K562 (cell line): ENCODE data around the gene ENPP7. TPM values are rescaled to one million over a fixed set of nuclear protein-coding genes. Genes with fewer than 3 reads are reported as not detected.

Experiments
- ATAC-seq: fragments of 200-7000 bp; cut with Tn5 transposase; 3 replicates; pipeline ENCODE4 v1.9.1; 2020; ENCODE audit warnings: moderate library complexity
- BruUV-seq: library from RNA; stranded (reverse); fragments of 400-500 nt; replicated peaks from 2 replicates; lab custom pipeline; 2021; lab: Mats Ljungman, UMichigan
- CTCF ChIA-PET: fragments of 300-600 bp; formaldehyde crosslinking; extraction: SDS; loops from one replicate; lab custom pipeline; 2021; ENCODE audit warnings: low intra/inter-chr PET ratio; lab: Yijun Ruan, JAX
- POLR2A ChIA-PET: fragments of 300-600, 350-650 bp; sonication (Branson Sonifier 250); formaldehyde crosslinking; extraction: SDS; loops from one replicate; lab custom pipeline; 2021; ENCODE audit warnings: antibody characterized with exemption, inconsistent platforms; lab: Yijun Ruan, JAX
- DNase-seq, 4 experiments: peaks; one replicate each; pipeline versions ENCODE4 v3.0.0 to v3.0.0-alpha.2; 2011 to 2018; ENCODE audit warnings: low spot score in 3 of 4, mixed read lengths in 3 of 4; ENCODE audit errors: extremely low read depth in 1 of 4
- FAIRE-seq: peaks from 2 replicates; lab custom pipeline; 2011; peaks lifted over from hg19 to GRCh38; lab: Jason Lieb, UNC
- H2AFZ ChIP-seq: 2 replicates; pipeline ENCODE4 v1.6.0; 2011; ENCODE audit warnings: low read depth, low read length, control low read depth, inconsistent platforms
- H3K27ac ChIP-seq: fragments of 200-600 bp; 3 replicates; pipeline ENCODE4 v1.8.0; 2011; ENCODE audit warnings: low read depth, mild to moderate bottlenecking, control low read depth, inconsistent platforms, low read length, moderate library complexity, mixed read lengths; ENCODE audit errors: extremely low read depth
- H3K27me3 ChIP-seq, 2 experiments: fragments of 300-600 bp in 1 of 2; 2 replicates in 1 of 2; 3 replicates in 1 of 2; pipeline versions ENCODE4 v1.6.0 to v1.8.0; 2011; ENCODE audit warnings: inconsistent platforms in 2 of 2, low read length in 2 of 2, mild to moderate bottlenecking in 1 of 2, mixed read lengths in 1 of 2, moderate library complexity in 1 of 2; ENCODE audit not compliant: control insufficient read depth in 2 of 2, insufficient read depth in 2 of 2
- H3K36me3 ChIP-seq: fragments of 300-600 bp; 3 replicates; pipeline ENCODE4 v1.8.0; 2011; ENCODE audit warnings: mild to moderate bottlenecking, low read length, inconsistent platforms; ENCODE audit not compliant: control insufficient read depth, insufficient read depth
- H3K4me1 ChIP-seq, 2 experiments: fragments of 200-600 bp in 1 of 2; replicated peaks in 1 of 2; 2 replicates in 1 of 2; 3 replicates in 1 of 2; pipeline versions ENCODE4 v1.5.1 to v1.8.0; 2011; ENCODE audit warnings: inconsistent platforms in 2 of 2, low read length in 2 of 2, mild to moderate bottlenecking in 1 of 2, mixed read lengths in 1 of 2, moderate library complexity in 1 of 2; ENCODE audit not compliant: control insufficient read depth in 2 of 2, insufficient read depth in 2 of 2
- H3K4me2 ChIP-seq: 2 replicates; pipeline ENCODE4 v1.6.1; 2011; ENCODE audit warnings: low read length, control low read depth, inconsistent platforms, mixed read lengths; ENCODE audit not compliant: insufficient read depth
- H3K4me3 ChIP-seq: fragments of 200-600 bp; sonication (generic), shearing (Covaris generic); 2 replicates; pipeline ENCODE4 v1.5.1; 2016; ENCODE audit warnings: control low read depth, inconsistent platforms
- H3K79me2 ChIP-seq: fragments of 200-600 bp; 3 replicates; pipeline ENCODE4 v1.8.0; 2011; ENCODE audit warnings: low read length, inconsistent platforms; ENCODE audit not compliant: control insufficient read depth, insufficient read depth
- H3K9ac ChIP-seq, 2 experiments: 2 replicates each; pipeline versions ENCODE4 v1.6.0 to v1.6.1; 2011; ENCODE audit warnings: low read depth in 2 of 2, low read length in 2 of 2, control low read depth in 1 of 2, inconsistent platforms in 1 of 2, mild to moderate bottlenecking in 1 of 2, mixed read lengths in 1 of 2; ENCODE audit not compliant: insufficient read depth in 1 of 2
- H3K9me1 ChIP-seq: one replicate; pipeline ENCODE4 v1.6.0; 2011; ENCODE audit warnings: inconsistent platforms, mild to moderate bottlenecking, low read length, moderate library complexity; ENCODE audit not compliant: control insufficient read depth, insufficient read depth
- H3K9me3 ChIP-seq: replicated peaks from 2 replicates; pipeline ENCODE4 v1.5.1; 2011; ENCODE audit warnings: low read depth, low read length, inconsistent platforms; ENCODE audit not compliant: control insufficient read depth, insufficient read depth
- H4K20me1 ChIP-seq: replicated peaks from 2 replicates; pipeline ENCODE4 v1.6.1; 2011; ENCODE audit warnings: low read length, inconsistent platforms, mixed read lengths; ENCODE audit not compliant: control insufficient read depth, insufficient read depth
- ARHGAP35 ChIP-seq: fragments of 450-650 bp; IDR thresholded peaks from 2 replicates; pipeline ENCODE4 v1.6.1; 2018; ENCODE audit not compliant: partially characterized antibody
- CBFA2T3 ChIP-seq: fragments of 450-650 bp; IDR thresholded peaks from 2 replicates; pipeline ENCODE4 v1.6.1; 2017
- CREM ChIP-seq: IDR thresholded peaks from 2 replicates; pipeline ENCODE4 v1.6.1; 2014; ENCODE audit warnings: antibody characterized with exemption, low read depth
- ESRRB ChIP-seq: fragments of 250-450 bp; sonication (Bioruptor Pico); IDR thresholded peaks from 2 replicates; pipeline ENCODE4 v1.5.0; 2020; ENCODE audit warnings: mild to moderate bottlenecking, moderate library complexity, borderline replicate concordance
- HMG20A ChIP-seq: fragments of 450-650 bp; formaldehyde crosslinking; conservative IDR thresholded peaks from 2 replicates; pipeline ENCODE4 v1.4.0; 2020; ENCODE audit warnings: mild to moderate bottlenecking, mixed read lengths
- NFE2 ChIP-seq: IDR thresholded peaks from 2 replicates; pipeline ENCODE4 v1.6.1; 2014; ENCODE audit warnings: antibody characterized with exemption, low read depth
- POLR3A ChIP-seq: IDR thresholded peaks from 2 replicates; pipeline ENCODE4 v1.6.1; 2011; ENCODE audit warnings: borderline replicate concordance, mild to moderate bottlenecking, moderate library complexity; ENCODE audit not compliant: insufficient read length, insufficient read depth; ENCODE audit errors: extremely low read depth
- STAT5B ChIP-seq: fragments of 250-450 bp; sonication (Bioruptor Pico); IDR thresholded peaks from 2 replicates; pipeline ENCODE4 v1.8.0; 2021; ENCODE audit warnings: mild to moderate bottlenecking, inconsistent platforms
- ZNF224 ChIP-seq: sonication (generic); formaldehyde crosslinking; IDR thresholded peaks from 2 replicates; pipeline ENCODE4 v1.8.0; 2022; ENCODE audit warnings: mild to moderate bottlenecking, missing genetic modification reagents
- WGBS: fragments of 100-300 bp; shearing (Covaris generic); methylation state at CpG from one replicate; pipeline ENCODE4 v1.1.6; 2016; ENCODE audit warnings: low coverage, mixed read lengths; ENCODE audit not compliant: insufficient coverage; ENCODE audit errors: missing lambda C conversion rate; 5-methylcytosine and 5-hydroxymethylcytosine counted together
- in situ Hi-C: fragments of 300-500 bp; cut with MboI; formaldehyde crosslinking; loops from 4 replicates; pipeline ENCODE4 v1.15.0; 2018; ENCODE audit warnings: inconsistent platforms, mixed read lengths
- intact Hi-C: fragments of 100-400 bp; cut with micrococcal nuclease; formaldehyde crosslinking; loops from 2 replicates; pipeline ENCODE4 v1.14.2; 2022
- polyA plus RNA-seq, 8 experiments: library from polyadenylated mRNA; depleted of rRNA in 4 of 8; stranded (reverse) in 5 of 8; unstranded in 3 of 8; fragments of >200 nt; fragmentation: Nextera tagmentation in 2 of 8; fragmentation: Illumina TruSeq in 1 of 8; extraction: Ambion mirVana in 2 of 8; extraction: Trizol in 1 of 8; gene quantifications; 2 replicates each; pipeline versions ENCODE4 v1.2.1 to v1.2.3, GENCODE V29; 2011 to 2014; ENCODE audit warnings: inconsistent platforms in 1 of 8, missing spikeins in 1 of 8
- total RNA-seq, 7 experiments: library from RNA; depleted of rRNA in 6 of 7; stranded (reverse); fragments of >200 nt in 6 of 7; fragmentation: Illumina TruSeq in 2 of 7; extraction: Trizol in 2 of 7; gene quantifications; 2 replicates each; pipeline versions ENCODE4 v1.2.1 to v1.2.3, GENCODE V29; 2011 to 2021; ENCODE audit warnings: low replicate concordance in 1 of 7
- TF ChIP-seq, protein P1 (sequence below): sonication (generic); formaldehyde crosslinking; IDR thresholded peaks from 2 replicates; pipeline ENCODE4 v1.8.1; 2022; ENCODE audit warnings: missing genetic modification reagents
- TF ChIP-seq, protein P2 (sequence below): sonication (generic); formaldehyde crosslinking; IDR thresholded peaks from 2 replicates; pipeline ENCODE4 v1.8.1; 2023; ENCODE audit warnings: mild to moderate bottlenecking, missing genetic modification reagents
- TF ChIP-seq, protein P3 (sequence below): fragments of 450-650 bp; IDR thresholded peaks from 2 replicates; pipeline ENCODE4 v1.6.1; 2016; ENCODE audit warnings: antibody characterized with exemption

ENPP7 gene
- total and polyA plus RNA-seq, 9 of the 15 experiments (the other 6 are each of a cell fraction or from before 2014, with no cell fraction given): not detected

GRCh38 chr17:79733692-79734070 is 2.9 kb downstream of the ENPP7 start (continued):
- TF ChIP-seq ESRRB (CRISPR knock-in tag) (no peak), HMG20A (CRISPR knock-in tag) (no peak), ARHGAP35 (no peak)
- TF ChIP-seq, protein P1, sequence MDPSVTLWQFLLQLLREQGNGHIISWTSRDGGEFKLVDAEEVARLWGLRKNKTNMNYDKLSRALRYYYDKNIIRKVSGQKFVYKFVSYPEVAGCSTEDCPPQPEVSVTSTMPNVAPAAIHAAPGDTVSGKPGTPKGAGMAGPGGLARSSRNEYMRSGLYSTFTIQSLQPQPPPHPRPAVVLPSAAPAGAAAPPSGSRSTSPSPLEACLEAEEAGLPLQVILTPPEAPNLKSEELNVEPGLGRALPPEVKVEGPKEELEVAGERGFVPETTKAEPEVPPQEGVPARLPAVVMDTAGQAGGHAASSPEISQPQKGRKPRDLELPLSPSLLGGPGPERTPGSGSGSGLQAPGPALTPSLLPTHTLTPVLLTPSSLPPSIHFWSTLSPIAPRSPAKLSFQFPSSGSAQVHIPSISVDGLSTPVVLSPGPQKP: no peak

- CTCF ChIA-PET: no interaction called here
- Histone ChIP-seq H3K4me1 (peaks cover 0 to 41% of the 10 kb centered on the region in 2 experiments; a peak in 3 of 5 replicates), H4K20me1 (no peaks in the 10 kb centered on the region), H3K9me1 (no peaks in the 10 kb centered on the region), H3K9me3 (no peaks in the 10 kb centered on the region), H2AFZ (no peak overlapping the region), H3K9ac (no peak overlapping the region), H3K27me3 (peaks cover 24 to 49% of the 10 kb centered on the region in 2 experiments), H3K4me2 (no peak overlapping the region), H3K27ac (no peak overlapping the region), H3K4me3 (no peak overlapping the region), H3K79me2 (no peaks in the 10 kb centered on the region), H3K36me3 (no peaks in the 10 kb centered on the region)
- POLR2A ChIA-PET: interaction anchor here (0.6 kb wide), 1 partner anchor 35 kb away, joined by 3 read pairs; no protein-coding TSS in a partner anchor
- intact Hi-C loops (no loop called here), in situ Hi-C loops (no loop called here)
- DNase-seq (no peak), ATAC-seq (no peak), FAIRE-seq (no peak)
- TF ChIP-seq ZNF224: no peak
- no peak for TF ChIP-seq POLR3A
- TF ChIP-seq, protein P2, sequence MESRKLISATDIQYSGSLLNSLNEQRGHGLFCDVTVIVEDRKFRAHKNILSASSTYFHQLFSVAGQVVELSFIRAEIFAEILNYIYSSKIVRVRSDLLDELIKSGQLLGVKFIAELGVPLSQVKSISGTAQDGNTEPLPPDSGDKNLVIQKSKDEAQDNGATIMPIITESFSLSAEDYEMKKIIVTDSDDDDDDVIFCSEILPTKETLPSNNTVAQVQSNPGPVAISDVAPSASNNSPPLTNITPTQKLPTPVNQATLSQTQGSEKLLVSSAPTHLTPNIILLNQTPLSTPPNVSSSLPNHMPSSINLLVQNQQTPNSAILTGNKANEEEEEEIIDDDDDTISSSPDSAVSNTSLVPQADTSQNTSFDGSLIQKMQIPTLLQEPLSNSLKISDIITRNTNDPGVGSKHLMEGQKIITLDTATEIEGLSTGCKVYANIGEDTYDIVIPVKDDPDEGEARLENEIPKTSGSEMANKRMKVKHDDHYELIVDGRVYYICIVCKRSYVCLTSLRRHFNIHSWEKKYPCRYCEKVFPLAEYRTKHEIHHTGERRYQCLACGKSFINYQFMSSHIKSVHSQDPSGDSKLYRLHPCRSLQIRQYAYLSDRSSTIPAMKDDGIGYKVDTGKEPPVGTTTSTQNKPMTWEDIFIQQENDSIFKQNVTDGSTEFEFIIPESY: no peak
- TF ChIP-seq STAT5B (CRISPR knock-in tag): no peak
- no peak for TF ChIP-seq NFE2
- TF ChIP-seq, protein P3, sequence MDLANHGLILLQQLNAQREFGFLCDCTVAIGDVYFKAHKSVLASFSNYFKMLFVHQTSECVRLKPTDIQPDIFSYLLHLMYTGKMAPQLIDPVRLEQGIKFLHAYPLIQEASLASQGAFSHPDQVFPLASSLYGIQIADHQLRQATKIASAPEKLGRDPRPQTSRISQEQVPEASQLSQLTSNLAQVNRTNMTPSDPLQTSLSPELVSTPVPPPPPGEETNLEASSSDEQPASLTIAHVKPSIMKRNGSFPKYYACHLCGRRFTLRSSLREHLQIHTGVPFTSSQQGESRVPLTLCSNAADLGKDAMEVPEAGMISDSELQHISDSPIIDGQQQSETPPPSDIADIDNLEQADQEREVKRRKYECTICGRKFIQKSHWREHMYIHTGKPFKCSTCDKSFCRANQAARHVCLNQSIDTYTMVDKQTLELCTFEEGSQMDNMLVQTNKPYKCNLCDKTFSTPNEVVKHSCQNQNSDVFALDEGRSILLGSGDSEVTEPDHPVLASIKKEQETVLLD: no peak
- TF ChIP-seq CBFA2T3: no peak
- no peak for TF ChIP-seq CREM
- 42% methylated on average over 30 of the region's 32 CpGs for WGBS
- BruUV-seq: no TSS peak
These were observed 4.4 kb downstream of the ENPP7 start for GRCh38 chr17:79735096-79735495.
